ENCODE results near the gene ARHGAP42.

The ARHGAP42 gene

DNA sequence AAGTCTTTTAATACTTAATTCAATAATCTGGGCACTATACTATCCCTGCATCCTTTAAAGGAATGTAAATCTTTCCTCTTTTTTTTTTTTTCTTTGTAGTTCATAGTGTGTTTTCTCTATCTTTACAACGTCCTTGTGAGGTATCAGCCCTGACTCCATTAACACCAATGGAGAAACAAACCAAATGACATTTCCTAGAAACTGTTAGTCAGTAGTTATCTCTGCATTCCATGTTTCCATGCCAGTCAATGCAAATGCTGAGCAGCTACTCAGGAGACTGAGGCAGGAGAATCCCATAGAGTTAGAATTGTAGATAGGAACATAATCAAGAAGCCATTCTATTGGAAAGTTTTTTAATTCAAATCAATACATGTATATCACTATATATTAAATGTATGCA lies 182.2 kb downstream of the ARHGAP42 start:
- H3K27me3 Mint-ChIP-seq: no peaks in the 10 kb centered on the region
- no peaks in the 10 kb centered on the region for H3K4me1 Mint-ChIP-seq (ENCODE audit: low read depth)
- no peak overlapping the region for H3K4me3 Mint-ChIP-seq
- H3K27ac Mint-ChIP-seq: no peak overlapping the region
- peaks cover 16% of the 10 kb centered on the region for H3K9me3 Mint-ChIP-seq
- intact Hi-C loops (cut with micrococcal nuclease): no loop called here
- no peaks in the 10 kb centered on the region for H3K36me3 Mint-ChIP-seq (ENCODE audit: low read depth)

DNA sequence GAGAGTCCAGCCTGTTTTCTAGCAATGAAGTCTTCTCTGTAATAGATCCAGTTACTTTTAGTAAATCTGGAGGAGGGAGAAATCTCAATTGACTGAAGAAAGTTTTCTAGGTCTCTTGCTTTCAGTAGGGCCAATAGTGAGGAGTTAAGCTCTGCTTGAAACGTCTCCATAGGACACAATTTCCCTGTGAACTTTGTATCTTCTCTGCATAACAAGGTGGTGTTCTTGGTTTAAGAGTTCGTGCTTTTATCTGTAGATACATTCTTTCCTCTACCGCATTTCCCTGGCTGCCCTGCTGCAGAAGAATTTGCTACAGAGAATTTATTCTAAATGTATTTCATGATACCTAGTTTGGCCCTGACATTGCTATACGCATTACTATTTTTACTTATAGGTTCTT lies 183.1 kb downstream of the ARHGAP42 start:
- Mint-ChIP-seq H3K4me1 (ENCODE audit: low read depth) (no peaks in the 10 kb centered on the region), H3K36me3 (ENCODE audit: low read depth) (no peaks in the 10 kb centered on the region), H3K4me3 (no peak overlapping the region), H3K27me3 (no peaks in the 10 kb centered on the region), H3K9me3 (peaks cover 16% of the 10 kb centered on the region), H3K27ac (no peak overlapping the region)
- intact Hi-C loops (cut with micrococcal nuclease): no loop called here

DNA sequence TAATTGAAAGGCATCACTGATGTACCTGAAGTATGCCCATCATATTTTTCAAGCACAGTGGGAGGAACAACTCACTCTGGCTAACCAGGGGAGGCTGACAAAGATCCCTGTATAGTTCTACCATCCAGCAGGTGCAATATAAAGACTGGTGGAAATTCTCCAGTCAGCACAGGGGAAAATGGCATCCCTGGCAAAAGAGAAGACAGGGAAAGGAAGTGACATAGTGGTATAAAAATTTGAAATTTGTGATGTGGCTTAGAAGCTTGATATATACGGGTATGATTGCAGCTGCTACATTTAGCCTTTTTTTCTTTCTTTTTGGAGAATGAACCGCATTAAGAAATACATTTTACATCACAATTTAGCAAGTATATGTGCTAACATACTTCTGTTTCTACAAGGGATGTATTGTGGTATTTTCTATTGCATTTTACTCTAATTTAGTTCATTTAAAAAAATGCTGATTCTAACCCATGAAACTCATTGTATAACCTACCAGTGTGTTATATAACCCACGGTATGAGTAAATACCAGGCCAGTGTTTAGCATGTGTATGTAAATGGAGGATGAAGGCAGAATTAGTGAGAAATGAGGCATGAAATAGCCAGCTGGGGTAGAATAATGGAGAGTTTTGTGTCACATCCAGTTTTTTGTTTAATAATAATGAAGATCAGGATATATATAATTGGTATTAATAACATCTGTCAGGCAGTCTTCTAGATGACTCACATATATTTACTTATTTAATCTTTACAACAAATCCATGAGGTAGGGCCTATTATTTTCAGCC lies 186.1 kb downstream of the ARHGAP42 start:
- intact Hi-C loops (cut with micrococcal nuclease): no loop called here
- H3K4me1 Mint-ChIP-seq (ENCODE audit: low read depth): no peaks in the 10 kb centered on the region
- no peaks in the 10 kb centered on the region for H3K27me3 Mint-ChIP-seq
- no peak overlapping the region for H3K4me3 Mint-ChIP-seq
- H3K9me3 Mint-ChIP-seq: no peaks in the 10 kb centered on the region
- H3K27ac Mint-ChIP-seq: no peak overlapping the region
- H3K36me3 Mint-ChIP-seq (ENCODE audit: low read depth): no peaks in the 10 kb centered on the region

DNA sequence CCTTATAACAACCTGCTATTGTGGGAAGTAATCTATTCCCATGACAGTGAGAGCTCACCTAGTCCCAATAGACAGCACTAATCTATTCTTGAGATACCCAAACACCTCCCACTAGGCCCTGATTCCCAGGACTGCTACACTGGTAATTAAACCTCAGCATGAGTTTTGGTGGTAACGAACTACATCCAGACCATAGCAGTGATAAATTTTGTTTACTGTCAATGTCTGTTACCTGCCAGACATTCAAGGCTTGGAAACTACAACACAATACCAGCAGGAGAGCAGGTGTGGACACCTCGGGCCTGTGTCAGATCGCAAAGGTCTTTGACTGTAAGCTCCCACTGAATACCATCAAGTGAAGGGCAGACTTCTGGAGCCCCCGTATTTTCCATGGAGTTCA lies 187.1 kb downstream of the ARHGAP42 start:
- no peaks in the 10 kb centered on the region for H3K27me3 Mint-ChIP-seq
- intact Hi-C loops (cut with micrococcal nuclease): no loop called here
- H3K36me3 Mint-ChIP-seq (ENCODE audit: low read depth): no peaks in the 10 kb centered on the region
- no peak overlapping the region for H3K4me3 Mint-ChIP-seq
- no peak overlapping the region for H3K27ac Mint-ChIP-seq
- H3K4me1 Mint-ChIP-seq (ENCODE audit: low read depth): no peaks in the 10 kb centered on the region
- no peaks in the 10 kb centered on the region for H3K9me3 Mint-ChIP-seq

DNA sequence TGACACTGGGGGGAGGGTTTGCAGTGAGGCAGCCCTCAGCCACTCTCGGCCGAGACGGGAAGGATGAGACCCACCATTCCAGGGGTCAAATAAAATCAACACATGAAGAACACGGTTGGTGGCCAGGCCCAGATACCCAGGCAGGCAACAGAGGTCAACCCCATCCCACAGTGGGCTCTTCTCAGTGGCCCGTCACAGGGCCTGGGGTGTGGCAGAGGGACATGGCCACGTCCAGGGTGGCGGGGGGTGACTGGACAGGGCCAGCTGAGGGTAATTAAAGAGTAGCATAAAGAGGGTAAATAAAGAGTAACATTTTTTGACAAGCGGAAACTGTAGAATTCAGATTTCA lies 188.4 kb downstream of the ARHGAP42 start:
- no peaks in the 10 kb centered on the region for H3K36me3 Mint-ChIP-seq (ENCODE audit: low read depth)
- no peaks in the 10 kb centered on the region for H3K9me3 Mint-ChIP-seq
- H3K4me3 Mint-ChIP-seq: no peak overlapping the region
- no peak overlapping the region for H3K27ac Mint-ChIP-seq
- H3K4me1 Mint-ChIP-seq (ENCODE audit: low read depth): no peaks in the 10 kb centered on the region
- H3K27me3 Mint-ChIP-seq: no peaks in the 10 kb centered on the region
- intact Hi-C loops (cut with micrococcal nuclease): no loop called here

DNA sequence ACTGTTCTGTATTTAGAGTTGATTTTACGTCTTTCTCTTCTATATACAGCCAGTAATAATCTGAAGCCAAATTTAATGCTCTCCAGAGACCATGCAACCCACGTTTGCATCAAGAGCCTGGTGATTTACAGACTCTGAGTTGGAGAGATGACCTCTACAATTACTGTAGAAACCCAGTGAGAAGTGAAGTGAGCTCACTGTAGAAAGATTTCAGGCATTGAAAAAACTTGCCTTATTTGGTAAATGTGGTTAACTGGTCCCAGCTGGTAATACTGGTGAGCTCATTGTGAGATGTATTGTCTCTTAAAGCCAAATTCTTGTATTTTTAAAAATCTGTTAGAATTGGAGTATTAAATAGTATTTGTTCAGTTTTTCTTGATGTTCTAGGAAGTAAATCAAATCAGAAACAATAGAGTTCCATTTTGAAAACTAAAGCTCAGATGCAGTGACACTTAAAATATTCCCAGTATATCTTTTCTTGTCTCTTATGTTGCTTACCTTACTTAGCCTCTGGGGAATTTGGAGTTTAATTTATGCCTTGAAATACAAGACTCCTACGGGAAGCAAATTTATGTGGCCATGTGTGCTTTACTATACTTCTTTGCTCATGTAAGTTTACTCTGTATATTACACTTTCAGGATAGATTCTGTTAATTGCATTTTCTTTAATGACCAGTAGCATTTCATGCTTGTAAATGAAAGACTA lies 189.9 kb downstream of the ARHGAP42 start:
- no peaks in the 10 kb centered on the region for H3K4me1 Mint-ChIP-seq (ENCODE audit: low read depth)
- H3K36me3 Mint-ChIP-seq (ENCODE audit: low read depth): no peaks in the 10 kb centered on the region
- H3K9me3 Mint-ChIP-seq: no peaks in the 10 kb centered on the region
- intact Hi-C loops (cut with micrococcal nuclease): no loop called here
- H3K27ac Mint-ChIP-seq: no peak overlapping the region
- H3K4me3 Mint-ChIP-seq: no peak overlapping the region
- no peaks in the 10 kb centered on the region for H3K27me3 Mint-ChIP-seq

DNA sequence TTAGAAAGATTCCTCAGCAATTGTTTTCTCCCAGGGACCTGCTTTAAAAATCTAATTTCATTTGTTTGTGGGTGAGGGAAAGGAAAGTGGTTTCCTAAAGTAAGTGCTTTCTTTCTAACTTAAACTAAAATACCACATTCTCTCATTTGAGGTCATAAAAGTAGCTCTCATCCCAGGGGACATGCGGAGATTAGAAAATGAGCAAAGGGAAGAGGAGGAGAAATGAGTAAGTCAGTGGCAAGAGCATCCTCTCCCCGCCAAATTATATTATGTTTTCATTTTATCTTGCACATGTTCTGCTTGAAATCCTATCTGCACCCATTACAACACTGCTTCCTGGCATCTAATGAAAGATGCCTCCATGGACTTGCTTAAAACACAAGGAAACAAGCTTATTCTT lies 191.4 kb downstream of the ARHGAP42 start:
- Mint-ChIP-seq H3K4me3 (no peak overlapping the region), H3K9me3 (no peaks in the 10 kb centered on the region), H3K27ac (no peak overlapping the region)

DNA sequence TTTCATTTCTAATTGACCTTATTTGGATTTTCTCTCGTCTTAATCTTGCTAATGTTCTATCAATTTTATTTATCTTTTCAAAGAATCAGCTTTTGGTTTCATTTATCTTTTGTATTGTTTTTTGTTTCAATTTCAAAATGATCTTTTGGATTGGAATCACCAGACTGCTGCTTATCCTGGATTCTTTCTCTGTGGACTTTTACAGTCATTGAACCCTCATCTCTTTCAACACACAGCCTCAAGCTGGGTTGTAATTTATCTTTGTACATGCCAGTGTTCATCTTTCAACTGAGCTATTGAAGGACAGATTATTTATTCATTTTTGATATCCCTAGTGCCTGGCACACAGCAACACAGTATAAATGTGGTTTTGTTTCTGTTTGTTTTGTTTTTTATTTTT lies 195.9 kb downstream of the ARHGAP42 start:
- intact Hi-C loops (cut with micrococcal nuclease): no loop called here
- H3K4me3 Mint-ChIP-seq: no peak overlapping the region
- H3K9me3 Mint-ChIP-seq: no peaks in the 10 kb centered on the region
- no peaks in the 10 kb centered on the region for H3K27me3 Mint-ChIP-seq
- H3K36me3 Mint-ChIP-seq (ENCODE audit: low read depth): no peaks in the 10 kb centered on the region
- H3K4me1 Mint-ChIP-seq (ENCODE audit: low read depth): no peaks in the 10 kb centered on the region
- H3K27ac Mint-ChIP-seq: no peak overlapping the region

More for the DNA sequence above, 191.4 kb downstream of the ARHGAP42 start:
- Mint-ChIP-seq H3K4me1 (ENCODE audit: low read depth) (no peaks in the 10 kb centered on the region), H3K27me3 (no peaks in the 10 kb centered on the region), H3K36me3 (ENCODE audit: low read depth) (no peaks in the 10 kb centered on the region)
- intact Hi-C loops (cut with micrococcal nuclease): no loop called here

DNA sequence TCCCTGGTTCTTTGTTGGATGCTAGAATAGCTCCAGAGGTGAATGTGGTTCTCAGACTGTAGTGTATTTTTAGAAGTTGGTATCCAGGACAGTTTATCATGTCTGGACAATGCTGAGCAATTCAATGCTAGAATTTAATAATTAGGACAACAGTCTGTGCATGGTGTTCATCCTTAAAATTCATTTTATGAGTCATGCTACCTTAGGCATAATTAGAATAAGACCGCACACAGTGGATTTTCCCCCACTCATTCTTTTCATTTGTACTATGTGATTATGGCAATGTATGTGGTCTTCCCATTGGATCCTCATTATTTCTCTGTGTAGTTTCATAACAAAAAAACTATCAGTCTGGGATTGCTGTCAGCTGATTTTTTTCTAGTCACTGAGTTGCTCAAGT lies 196.7 kb downstream of the ARHGAP42 start:
- intact Hi-C loops (cut with micrococcal nuclease): no loop called here
- Mint-ChIP-seq H3K36me3 (ENCODE audit: low read depth) (no peaks in the 10 kb centered on the region), H3K27ac (no peak overlapping the region), H3K4me1 (ENCODE audit: low read depth) (no peaks in the 10 kb centered on the region), H3K9me3 (no peaks in the 10 kb centered on the region), H3K27me3 (no peaks in the 10 kb centered on the region), H3K4me3 (no peak overlapping the region)

DNA sequence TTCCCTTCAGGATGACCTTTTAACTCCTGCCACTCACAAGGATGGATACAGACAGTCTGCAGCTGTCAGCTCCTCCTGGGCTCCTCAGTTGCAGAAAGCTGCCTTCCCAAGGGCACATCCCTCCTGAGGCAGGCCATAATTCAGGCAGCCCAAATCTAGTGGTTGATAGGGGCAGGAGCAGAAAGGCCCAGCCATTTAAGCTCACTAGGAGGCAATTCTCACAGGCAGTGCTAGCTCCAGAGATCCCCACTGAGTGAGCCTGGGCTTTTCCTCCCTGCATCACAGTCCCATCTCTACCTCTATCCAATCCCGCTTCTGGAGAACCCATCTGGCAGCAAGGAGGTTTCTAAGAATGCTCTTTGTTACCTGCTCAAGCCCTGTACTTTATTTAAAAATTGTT lies 200.6 kb downstream of the ARHGAP42 start:
- no peaks in the 10 kb centered on the region for H3K9me3 Mint-ChIP-seq
- no peaks in the 10 kb centered on the region for H3K36me3 Mint-ChIP-seq (ENCODE audit: low read depth)
- no peaks in the 10 kb centered on the region for H3K27me3 Mint-ChIP-seq
- H3K27ac Mint-ChIP-seq: no peak overlapping the region
- H3K4me1 Mint-ChIP-seq (ENCODE audit: low read depth): no peaks in the 10 kb centered on the region
- intact Hi-C loops (cut with micrococcal nuclease): no loop called here
- H3K4me3 Mint-ChIP-seq: no peak overlapping the region

DNA sequence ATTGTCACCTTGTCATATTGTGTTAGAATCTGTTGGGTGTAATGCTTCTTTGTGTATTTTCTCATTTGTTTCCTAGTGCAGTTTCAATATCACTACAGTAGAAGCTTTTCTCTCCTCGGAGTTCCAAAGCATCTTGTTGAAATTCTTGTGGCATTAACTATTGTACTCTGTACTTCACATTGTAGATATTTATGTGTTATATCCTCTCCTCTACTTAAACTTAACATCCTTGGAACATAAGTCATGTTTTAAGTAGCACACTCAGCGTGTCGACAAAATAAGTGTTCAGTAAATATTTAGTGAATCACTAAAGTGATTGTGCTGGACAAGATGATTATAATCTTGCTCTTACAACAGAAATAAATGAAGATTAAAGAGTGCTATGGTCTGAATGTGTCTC lies 201.7 kb downstream of the ARHGAP42 start:
- intact Hi-C loops (cut with micrococcal nuclease): no loop called here
- no peaks in the 10 kb centered on the region for H3K36me3 Mint-ChIP-seq (ENCODE audit: low read depth)
- H3K4me3 Mint-ChIP-seq: no peak overlapping the region
- H3K9me3 Mint-ChIP-seq: no peaks in the 10 kb centered on the region
- H3K27ac Mint-ChIP-seq: no peak overlapping the region
- no peaks in the 10 kb centered on the region for H3K4me1 Mint-ChIP-seq (ENCODE audit: low read depth)
- H3K27me3 Mint-ChIP-seq: no peaks in the 10 kb centered on the region

DNA sequence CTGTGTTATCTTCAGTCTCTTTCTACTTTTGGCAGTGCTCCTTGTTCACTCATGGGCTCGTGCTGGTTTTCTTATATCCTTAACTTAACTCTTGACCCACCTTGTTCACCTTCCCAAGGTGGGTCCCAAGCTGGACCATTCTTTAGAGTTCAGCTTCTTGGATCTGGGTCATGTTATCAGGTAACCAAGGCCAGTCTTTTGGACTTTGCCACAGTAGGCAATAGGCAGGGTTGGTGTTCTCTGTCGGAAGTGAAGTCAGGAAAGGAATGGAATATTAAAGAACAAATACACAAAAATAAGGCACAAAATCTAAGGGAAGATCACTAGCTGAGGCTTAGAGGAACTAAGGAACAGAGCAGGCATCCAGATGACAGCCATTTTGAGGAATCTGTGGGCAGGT lies 202.7 kb downstream of the ARHGAP42 start:
- intact Hi-C loops (cut with micrococcal nuclease): no loop called here
- Mint-ChIP-seq H3K4me1 (ENCODE audit: low read depth) (no peaks in the 10 kb centered on the region), H3K4me3 (no peak overlapping the region), H3K27ac (no peak overlapping the region), H3K27me3 (no peaks in the 10 kb centered on the region), H3K36me3 (ENCODE audit: low read depth) (no peaks in the 10 kb centered on the region), H3K9me3 (no peaks in the 10 kb centered on the region)

DNA sequence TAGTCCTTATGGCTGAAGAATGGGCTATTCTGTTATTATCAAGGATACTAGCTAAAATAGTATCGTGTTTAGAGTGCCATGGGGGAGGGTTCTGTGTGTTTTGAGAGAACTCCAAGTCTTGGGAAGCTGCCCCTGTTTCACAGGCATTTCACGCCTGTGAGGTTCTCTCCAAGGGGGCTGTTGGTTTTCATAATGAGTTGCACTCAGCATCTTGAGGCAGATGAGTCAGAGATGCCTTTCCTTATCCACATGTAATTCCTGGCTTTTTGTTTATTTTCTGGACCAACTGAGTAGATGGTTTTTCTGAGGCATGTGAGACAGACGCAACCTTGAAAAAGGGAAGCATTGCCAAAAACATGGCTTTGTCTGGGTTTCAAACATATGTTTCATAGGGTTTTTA lies 203.7 kb downstream of the ARHGAP42 start:
- Mint-ChIP-seq H3K36me3 (ENCODE audit: low read depth) (no peaks in the 10 kb centered on the region), H3K4me1 (ENCODE audit: low read depth) (no peaks in the 10 kb centered on the region), H3K4me3 (no peak overlapping the region), H3K27me3 (no peaks in the 10 kb centered on the region), H3K9me3 (no peaks in the 10 kb centered on the region), H3K27ac (no peak overlapping the region)
- intact Hi-C loops (cut with micrococcal nuclease): no loop called here

DNA sequence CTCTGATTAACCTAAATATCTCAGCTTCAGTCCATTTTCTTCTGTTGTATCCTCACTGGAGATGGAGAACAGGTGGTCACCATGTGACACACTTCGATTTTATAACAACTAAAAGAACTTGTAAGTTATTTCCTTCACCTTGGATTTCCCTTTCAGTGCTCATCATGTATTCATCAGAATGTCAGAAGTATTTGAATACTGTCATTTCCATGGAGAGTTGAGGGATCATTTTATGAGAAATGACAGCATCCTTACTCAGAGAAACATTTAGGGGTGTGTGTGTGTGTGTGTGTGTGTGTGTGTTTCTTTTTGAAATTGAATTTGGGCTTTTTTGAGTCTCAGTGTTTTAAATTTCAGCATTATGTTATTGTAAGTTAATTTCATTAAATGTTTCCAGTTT lies 205.8 kb downstream of the ARHGAP42 start:
- no peaks in the 10 kb centered on the region for H3K4me1 Mint-ChIP-seq (ENCODE audit: low read depth)

DNA sequence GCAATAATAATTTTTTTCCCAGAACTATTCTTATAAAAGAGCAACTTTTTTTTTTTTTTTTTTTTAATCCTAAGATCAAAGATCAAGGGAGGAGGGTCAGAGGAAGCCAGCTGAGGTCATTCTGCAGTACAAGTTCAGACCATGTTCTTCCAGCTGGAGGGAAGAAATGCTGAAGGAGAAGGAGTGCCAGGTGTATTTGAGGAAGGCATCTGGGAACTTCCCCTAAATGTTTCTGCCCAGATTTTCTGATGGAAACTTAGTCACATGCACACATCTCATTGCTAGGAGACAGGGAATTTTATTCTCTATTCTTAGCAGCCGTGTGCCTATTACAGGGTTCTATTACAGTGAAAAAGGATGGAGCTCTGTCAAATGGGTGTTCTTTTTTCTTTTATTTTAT lies 208.4 kb downstream of the ARHGAP42 start:
- Mint-ChIP-seq H3K27me3 (no peaks in the 10 kb centered on the region), H3K9me3 (peaks cover 18% of the 10 kb centered on the region), H3K36me3 (ENCODE audit: low read depth) (no peaks in the 10 kb centered on the region), H3K27ac (no peak overlapping the region), H3K4me3 (no peak overlapping the region), H3K4me1 (ENCODE audit: low read depth) (no peaks in the 10 kb centered on the region)
- intact Hi-C loops (cut with micrococcal nuclease): no loop called here

More for the DNA sequence above, 205.8 kb downstream of the ARHGAP42 start:
- intact Hi-C loops (cut with micrococcal nuclease): no loop called here
- Mint-ChIP-seq H3K4me3 (no peak overlapping the region), H3K36me3 (ENCODE audit: low read depth) (no peaks in the 10 kb centered on the region), H3K9me3 (no peaks in the 10 kb centered on the region), H3K27me3 (no peaks in the 10 kb centered on the region), H3K27ac (no peak overlapping the region)

Data from dendritic cell treated with granulocyte-macrophage colony-stimulating factor and Interleukin-4, amounts not matched to agents 40 ng/mL and 50 ng/mL, for 4 days (primary cell).